HepG2 (cell line): ENCODE measurements around the gene BANK1. TPM values are rescaled to one million over a fixed set of nuclear protein-coding genes. Genes with fewer than 3 reads are reported as not detected.

Experiments used
- ATAC-seq: fragments of 200-7000 bp; cut with Tn5 transposase; 3 replicates; pipeline ENCODE4 v1.9.1; 2020; ENCODE audit warnings: mild to moderate bottlenecking, moderate library complexity
- BruUV-seq: library from RNA; stranded (reverse); fragments of 400-500 nt; replicated peaks from 2 replicates; lab custom pipeline; 2021; lab: Mats Ljungman, UMichigan
- CTCF ChIA-PET: fragments of 300-600 bp; formaldehyde crosslinking; extraction: SDS; loops from one replicate; lab custom pipeline; 2021; ENCODE audit warnings: low total read pairs, inconsistent platforms, low intra/inter-chr PET ratio; lab: Yijun Ruan, JAX
- POLR2A ChIA-PET: fragments of 350-600 bp; sonication (Branson Sonifier 250); formaldehyde crosslinking; loops from one replicate; lab custom pipeline; 2020; ENCODE audit warnings: antibody characterized with exemption, inconsistent platforms; lab: Yijun Ruan, JAX
- DNase-seq: peaks from one replicate; pipeline ENCODE4 v3.0.0-alpha.2; 2015; ENCODE audit warnings: low spot score
- FAIRE-seq: peaks from 3 replicates; lab custom pipeline; 2011; peaks lifted over from hg19 to GRCh38; lab: Jason Lieb, UNC
- H2AFZ ChIP-seq: one replicate; pipeline ENCODE4 v1.6.1; 2011; ENCODE audit warnings: low read length, inconsistent platforms
- H3K27ac ChIP-seq: fragments of 300-600 bp; 3 replicates; pipeline ENCODE4 v1.8.0; 2011; ENCODE audit warnings: mixed run types, mild to moderate bottlenecking, mixed read lengths, low read length, inconsistent platforms; ENCODE audit not compliant: insufficient read depth; ENCODE audit errors: extremely low read length
- H3K27me3 ChIP-seq, 2 experiments: fragments of 200-600 bp in 1 of 2; 2 replicates in 1 of 2; 3 replicates in 1 of 2; pipeline versions ENCODE4 v1.6.0 to v1.8.0; 2011; ENCODE audit warnings: low read length in 2 of 2, mild to moderate bottlenecking in 2 of 2, moderate library complexity in 2 of 2, inconsistent platforms in 1 of 2; ENCODE audit not compliant: insufficient read depth in 2 of 2, control insufficient read depth in 1 of 2
- H3K36me3 ChIP-seq, 2 experiments: fragments of 200-600 bp in 1 of 2; replicated peaks in 1 of 2; 2 replicates in 1 of 2; 3 replicates in 1 of 2; pipeline versions ENCODE4 v1.5.1 to v1.8.0; 2011; ENCODE audit warnings: low read length in 2 of 2, inconsistent platforms in 1 of 2; ENCODE audit not compliant: insufficient read depth in 2 of 2, control insufficient read depth in 1 of 2
- H3K4me1 ChIP-seq: 2 replicates; pipeline ENCODE4 v1.5.1; 2012; ENCODE audit warnings: low read length, inconsistent platforms; ENCODE audit not compliant: insufficient read depth
- H3K4me2 ChIP-seq: 2 replicates; pipeline ENCODE4 v1.6.0; 2011; ENCODE audit warnings: low read depth, low read length, inconsistent platforms
- H3K4me3 ChIP-seq, 3 experiments: fragments of 200-600 bp in 1 of 3; sonication (generic), shearing (Covaris generic) in 1 of 3; replicated peaks in 1 of 3; 2 replicates each; pipeline ENCODE4 v1.5.1; 2011 to 2016; ENCODE audit warnings: low read length in 3 of 3, inconsistent platforms in 2 of 3, low read depth in 2 of 3, mild to moderate bottlenecking in 2 of 3, control low read depth in 1 of 3, mixed read lengths in 1 of 3; ENCODE audit not compliant: insufficient read depth in 1 of 3
- H3K79me2 ChIP-seq: one replicate; pipeline ENCODE4 v1.6.1; 2011; ENCODE audit warnings: low read length, inconsistent platforms; ENCODE audit not compliant: insufficient read depth
- H3K9ac ChIP-seq: 2 replicates; pipeline ENCODE4 v1.6.0; 2011; ENCODE audit warnings: mild to moderate bottlenecking, low read depth, low read length, inconsistent platforms; ENCODE audit not compliant: insufficient read depth
- H3K9me3 ChIP-seq: 2 replicates; pipeline ENCODE4 v1.5.1; 2012; ENCODE audit warnings: mild to moderate bottlenecking, low read length
- H4K20me1 ChIP-seq: 2 replicates; pipeline ENCODE4 v1.6.0; 2011; ENCODE audit warnings: inconsistent platforms, mild to moderate bottlenecking, low read length, moderate library complexity; ENCODE audit not compliant: insufficient read depth
- EZH2 ChIP-seq: conservative IDR thresholded peaks from 2 replicates; pipeline ENCODE4 v1.6.1; 2012; ENCODE audit warnings: mild to moderate bottlenecking, low read depth, low read length, moderate library complexity
- GZF1 ChIP-seq: sonication (generic); formaldehyde crosslinking; IDR thresholded peaks from 2 replicates; pipeline ENCODE4 v1.5.1; 2020; ENCODE audit warnings: mild to moderate bottlenecking, missing genetic modification reagents
- HOXA5 ChIP-seq: sonication (generic); formaldehyde crosslinking; IDR thresholded peaks from 2 replicates; pipeline ENCODE4 v1.4.0; 2020; ENCODE audit warnings: missing genetic modification reagents
- MIXL1 ChIP-seq: IDR thresholded peaks from 2 replicates; pipeline ENCODE4 v1.6.1; 2016
- REL ChIP-seq: sonication (generic); formaldehyde crosslinking; conservative IDR thresholded peaks from 2 replicates; pipeline ENCODE4 v1.8.0; 2022; ENCODE audit warnings: mild to moderate bottlenecking, missing genetic modification reagents, moderate library complexity
- RXRA ChIP-seq: sonication (generic); formaldehyde crosslinking; IDR thresholded peaks from 2 replicates; pipeline ENCODE4 v1.5.1; 2020; ENCODE audit warnings: missing genetic modification reagents
- SATB2 ChIP-seq: sonication (generic); formaldehyde crosslinking; IDR thresholded peaks from 2 replicates; pipeline ENCODE4 v1.5.0; 2020; ENCODE audit warnings: missing genetic modification reagents
- SNAI1 ChIP-seq: sonication (generic); formaldehyde crosslinking; IDR thresholded peaks from 2 replicates; pipeline ENCODE4 v1.5.0; 2020; ENCODE audit warnings: mild to moderate bottlenecking, missing genetic modification reagents, borderline replicate concordance
- ZFX ChIP-seq: sonication (generic); formaldehyde crosslinking; IDR thresholded peaks from 2 replicates; pipeline ENCODE4 v1.4.0; 2020; ENCODE audit warnings: mild to moderate bottlenecking, low read depth, missing genetic modification reagents, moderate library complexity
- ZKSCAN8 ChIP-seq: IDR thresholded peaks from 2 replicates; pipeline ENCODE4 v1.6.1; 2016; ENCODE audit warnings: borderline replicate concordance, missing genetic modification reagents, missing compliant biosample characterization
- ZNF567 ChIP-seq: sonication (generic); formaldehyde crosslinking; IDR thresholded peaks from 2 replicates; pipeline ENCODE4 v1.8.1; 2023; ENCODE audit warnings: mild to moderate bottlenecking, missing genetic modification reagents, borderline replicate concordance
- ZNF570 ChIP-seq: sonication (generic); formaldehyde crosslinking; IDR thresholded peaks from 2 replicates; pipeline ENCODE4 v1.4.0; 2020; ENCODE audit warnings: mild to moderate bottlenecking, missing genetic modification reagents, borderline replicate concordance
- ZNF7 ChIP-seq: IDR thresholded peaks from 2 replicates; pipeline ENCODE4 v1.6.1; 2016; ENCODE audit warnings: missing biosample characterization, missing genetic modification reagents
- ZNF703 ChIP-seq: sonication (generic); formaldehyde crosslinking; IDR thresholded peaks from 2 replicates; pipeline ENCODE4 v1.5.1; 2020; ENCODE audit warnings: missing genetic modification reagents, mild to moderate bottlenecking, moderate library complexity, borderline replicate concordance
- WGBS: methylation state at CpG from one replicate; pipeline ENCODE4 v1.1.6; 2017; ENCODE audit warnings: low lambda C conversion rate; 5-methylcytosine and 5-hydroxymethylcytosine counted together
- in situ Hi-C: cut with HindIII; loops from 2 replicates; pipeline ENCODE4 v1.10.0; 2017; ENCODE audit warnings: low pct_unique_long_range_greater_than_20kb; ENCODE audit not compliant: extremely low pct_ligation_motif_present
- intact Hi-C: fragments of 100-400 bp; cut with micrococcal nuclease; formaldehyde crosslinking; loops from one replicate; pipeline ENCODE4 v1.10.0; 2022; ENCODE audit not compliant: unreplicated experiment
- polyA plus RNA-seq, 8 experiments: library from polyadenylated mRNA; depleted of rRNA in 3 of 8; stranded (reverse) in 7 of 8; unstranded in 1 of 8; fragments of >200 nt; fragmentation: Illumina TruSeq in 4 of 8; extraction: Trizol in 4 of 8; gene quantifications; 2 replicates each; pipeline versions ENCODE4 v1.2.1 to v1.2.3, GENCODE V29; 2011 to 2016; ENCODE audit warnings: low read depth in 4 of 8, missing spikeins in 1 of 8, mixed read lengths in 1 of 8; ENCODE audit not compliant: insufficient read depth in 1 of 8
- total RNA-seq, 5 experiments: library from RNA; depleted of rRNA; stranded (reverse); fragments of >200 nt; fragmentation: Illumina TruSeq; extraction: Trizol; gene quantifications; 2 replicates each; pipeline ENCODE4 v1.2.3, GENCODE V29; 2016; ENCODE audit warnings: low read depth in 1 of 5
- TF ChIP-seq, protein P1 (sequence below): sonication (generic); formaldehyde crosslinking; IDR thresholded peaks from 2 replicates; pipeline ENCODE4 v1.9.0; 2021; ENCODE audit warnings: missing genetic modification reagents, borderline replicate concordance

The BANK1 gene
- total and polyA plus RNA-seq, 2 of the 13 experiments (the other 11 are each of a cell fraction or from before 2014, with no cell fraction given), result 0.15 TPM; not detected in 1

DNA sequence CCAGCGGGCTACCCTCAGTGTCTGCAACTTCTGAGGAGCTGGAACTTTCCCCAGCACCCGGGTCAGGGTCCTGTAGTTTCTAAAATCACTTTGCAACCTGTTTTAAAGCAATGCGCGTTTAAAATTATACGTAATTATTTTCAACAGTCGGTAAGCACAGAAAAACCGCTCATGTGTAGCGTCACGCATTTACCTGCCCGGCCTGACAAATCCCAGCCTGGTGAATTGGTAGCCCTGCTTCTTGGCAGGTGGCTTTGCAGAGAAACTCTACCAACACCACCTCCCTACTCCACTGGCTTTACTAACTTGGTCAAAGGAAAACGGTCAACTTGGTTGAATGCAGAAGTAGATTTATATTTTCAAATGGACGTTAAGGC is 640 bp downstream of the BANK1 start:
- CTCF ChIA-PET, result no interaction called here
- Histone ChIP-seq H3K4me3 (peak overlapping the region; percentile 46 to 70 (median 56); a peak in 4 of 6 replicates), H2AFZ (no peak overlapping the region), H3K36me3 (no peaks in the 10 kb centered on the region), H3K9ac (0 out of 2 replicates have a peak overlapping the region, but pooled peaks have one; percentile 33), H3K79me2 (no peaks in the 10 kb centered on the region), H4K20me1 (no peaks in the 10 kb centered on the region), H3K27me3 (peaks cover 2 to 4% of the 10 kb centered on the region in 2 experiments; a peak in 3 of 5 replicates), H3K4me2 (peak overlapping the region; percentile 78), H3K9me3 (no peaks in the 10 kb centered on the region), H3K4me1 (no peaks in the 10 kb centered on the region), H3K27ac (no peak overlapping the region)
- in situ Hi-C loops, result no loop called here
- TF ChIP-seq EZH2 (peak; percentile 74; the same call in 1 of the 2 replicates), ZNF703 (no peak)
- 59% methylated on average over 12 of the region's 12 CpGs for WGBS
- intact Hi-C loops, result loop anchor here (5.0 kb wide), 1 partner anchor 71 kb away; no protein-coding TSS in a partner anchor
- no TSS peak for BruUV-seq
- POLR2A ChIA-PET, result no interaction called here
- DNase-seq (no peak), FAIRE-seq (no peak), ATAC-seq (peak; percentile 34)

DNA sequence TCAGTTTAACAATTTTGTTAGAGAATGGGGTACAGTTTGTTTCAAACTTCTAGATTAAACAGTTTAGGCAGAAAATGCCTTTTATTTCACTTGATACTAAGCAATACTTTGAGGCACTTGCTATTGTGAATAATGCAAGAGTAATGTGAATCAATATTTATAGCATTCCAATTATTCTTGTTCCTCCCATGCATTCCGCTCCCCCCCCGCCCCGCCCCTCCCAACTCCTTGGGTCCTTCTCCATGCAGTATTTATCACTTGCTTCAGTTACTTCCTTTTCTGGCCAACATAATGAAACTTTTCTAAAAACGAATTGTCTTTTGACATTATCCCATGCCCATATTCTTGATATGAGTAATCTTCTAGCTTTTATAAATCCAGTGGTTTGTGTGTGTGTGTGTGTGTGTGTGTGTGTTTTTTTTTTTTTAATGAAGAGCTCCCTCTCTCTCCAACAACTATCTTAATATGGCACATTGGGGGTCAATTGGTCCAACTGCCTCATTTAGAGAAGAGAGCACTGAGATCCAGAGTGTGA is 1.6 kb downstream of the BANK1 start:
- no peak for DNase-seq
- ChIA-PET CTCF (no interaction called here), POLR2A (no interaction called here)
- Histone ChIP-seq H3K4me2 (no peak overlapping the region), H3K27ac (no peak overlapping the region), H3K9me3 (no peaks in the 10 kb centered on the region), H3K9ac (no peak overlapping the region), H3K36me3 (no peaks in the 10 kb centered on the region), H4K20me1 (no peaks in the 10 kb centered on the region), H3K4me1 (no peaks in the 10 kb centered on the region), H3K27me3 (peaks cover 2 to 4% of the 10 kb centered on the region in 2 experiments; a peak in 3 of 5 replicates), H3K4me3 (no peak overlapping the region), H2AFZ (no peak overlapping the region), H3K79me2 (no peaks in the 10 kb centered on the region)
- no TSS peak for BruUV-seq
- ATAC-seq, result no peak
- 40% methylated on average over 4 of the region's 4 CpGs for WGBS
- no peak for TF ChIP-seq ZFX (CRISPR knock-in tag)
- no peak for TF ChIP-seq ZNF7 (CRISPR knock-in tag)
- TF ChIP-seq ZKSCAN8 (CRISPR knock-in tag), result no peak
- no peak for TF ChIP-seq SNAI1
- TF ChIP-seq ZNF570 (CRISPR knock-in tag), result no peak
- no peak for TF ChIP-seq HOXA5 (CRISPR knock-in tag)
- no peak for TF ChIP-seq GZF1
- TF ChIP-seq SATB2 (CRISPR knock-in tag), result no peak
- TF ChIP-seq REL (CRISPR knock-in tag), result no peak
- TF ChIP-seq MIXL1, result no peak
- TF ChIP-seq, protein P1, sequence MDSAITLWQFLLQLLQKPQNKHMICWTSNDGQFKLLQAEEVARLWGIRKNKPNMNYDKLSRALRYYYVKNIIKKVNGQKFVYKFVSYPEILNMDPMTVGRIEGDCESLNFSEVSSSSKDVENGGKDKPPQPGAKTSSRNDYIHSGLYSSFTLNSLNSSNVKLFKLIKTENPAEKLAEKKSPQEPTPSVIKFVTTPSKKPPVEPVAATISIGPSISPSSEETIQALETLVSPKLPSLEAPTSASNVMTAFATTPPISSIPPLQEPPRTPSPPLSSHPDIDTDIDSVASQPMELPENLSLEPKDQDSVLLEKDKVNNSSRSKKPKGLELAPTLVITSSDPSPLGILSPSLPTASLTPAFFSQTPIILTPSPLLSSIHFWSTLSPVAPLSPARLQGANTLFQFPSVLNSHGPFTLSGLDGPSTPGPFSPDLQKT (CRISPR knock-in tag), result no peak
- no peak for TF ChIP-seq RXRA (CRISPR knock-in tag)
- TF ChIP-seq ZNF567, result no peak
- in situ Hi-C loops, result no loop called here
- intact Hi-C loops, result loop anchor here (5.0 kb wide), 1 partner anchor 70 kb away; no protein-coding TSS in a partner anchor
- FAIRE-seq, result no peak
